GM12878 (cell line): Measurements from ENCODE around the gene KLF12. TPM values are rescaled to one million over a fixed set of nuclear protein-coding genes. Genes with fewer than 3 reads are reported as not detected.

Experiments
- BCL11A ChIP-seq: IDR thresholded peaks from 2 replicates; pipeline ENCODE4 v1.6.1; 2011; ENCODE audit warnings: low read depth, low read length
- BHLHE40 ChIP-seq, 2 experiments: fragments of 450-650 bp in 1 of 2; IDR thresholded peaks; 2 replicates each; pipeline ENCODE4 v1.6.1; 2011 to 2017; ENCODE audit warnings: low read depth in 2 of 2, borderline replicate concordance in 1 of 2, improper control_type of control experiment in 1 of 2, low read length in 1 of 2, mild to moderate bottlenecking in 1 of 2
- BRCA1 ChIP-seq: IDR thresholded peaks from 2 replicates; pipeline ENCODE4 v1.6.1; 2011; ENCODE audit warnings: low read depth, low read length, improper control_type of control experiment
- CREM ChIP-seq: IDR thresholded peaks from 2 replicates; pipeline ENCODE4 v1.6.1; 2014; ENCODE audit warnings: antibody characterized with exemption, low read depth
- E2F4 ChIP-seq: IDR thresholded peaks from 2 replicates; pipeline ENCODE4 v1.6.1; 2012; ENCODE audit warnings: low read depth, low read length, improper control_type of control experiment
- ELK1 ChIP-seq: IDR thresholded peaks from 2 replicates; pipeline ENCODE4 v1.6.1; 2012; ENCODE audit warnings: low read depth, low read length, improper control_type of control experiment
- FOXK2 ChIP-seq: fragments of 450-650 bp; IDR thresholded peaks from 2 replicates; pipeline ENCODE4 v1.6.1; 2017; ENCODE audit warnings: mild to moderate bottlenecking, moderate library complexity
- HDAC2 ChIP-seq: fragments of 200-600 bp; sonication (generic); IDR thresholded peaks from 2 replicates; pipeline ENCODE4 v1.6.1; 2017
- IRF4 ChIP-seq: IDR thresholded peaks from 2 replicates; pipeline ENCODE4 v1.6.1; 2011; ENCODE audit warnings: low read depth, low read length
- LARP7 ChIP-seq: fragments of 450-650 bp; IDR thresholded peaks from 2 replicates; pipeline ENCODE4 v1.6.1; 2017; ENCODE audit warnings: mild to moderate bottlenecking
- MAX ChIP-seq: IDR thresholded peaks from 2 replicates; pipeline ENCODE4 v1.6.1; 2012; ENCODE audit warnings: low read depth, low read length, improper control_type of control experiment
- MEF2B ChIP-seq: fragments of 450-650 bp; IDR thresholded peaks from 2 replicates; pipeline ENCODE4 v1.6.1; 2018; ENCODE audit warnings: mild to moderate bottlenecking, moderate library complexity; ENCODE audit not compliant: partially characterized antibody, poor library complexity, severe bottlenecking
- NFYA ChIP-seq: IDR thresholded peaks from 2 replicates; pipeline ENCODE4 v1.6.1; 2011; ENCODE audit warnings: low read depth, mild to moderate bottlenecking, low read length, improper control_type of control experiment, borderline replicate concordance
- NR2F1 ChIP-seq: fragments of 450-650 bp; conservative IDR thresholded peaks from 2 replicates; pipeline ENCODE4 v1.6.1; 2017; ENCODE audit warnings: mild to moderate bottlenecking
- POLR2A ChIP-seq: IDR thresholded peaks from 2 replicates; pipeline ENCODE4 v1.6.1; 2011; ENCODE audit warnings: low read depth, mild to moderate bottlenecking, low read length
- POLR2AphosphoS2 ChIP-seq: IDR thresholded peaks from 2 replicates; pipeline ENCODE4 v1.6.1; 2011; ENCODE audit warnings: low read depth, mild to moderate bottlenecking, low read length, improper control_type of control experiment, moderate library complexity
- POLR2AphosphoS5 ChIP-seq: IDR thresholded peaks from 2 replicates; pipeline ENCODE4 v1.6.1; 2011; ENCODE audit warnings: mild to moderate bottlenecking, low read length, inconsistent platforms
- PRDM15 ChIP-seq: fragments of 450-650 bp; formaldehyde crosslinking; IDR thresholded peaks from 2 replicates; pipeline ENCODE4 v1.4.0; 2020; ENCODE audit warnings: mild to moderate bottlenecking, moderate library complexity
- RAD21 ChIP-seq: IDR thresholded peaks from 2 replicates; pipeline ENCODE4 v1.6.1; 2011; ENCODE audit warnings: mild to moderate bottlenecking, low read depth, low read length, moderate library complexity; ENCODE audit not compliant: insufficient read depth
- RCOR1 ChIP-seq: conservative IDR thresholded peaks from 2 replicates; pipeline ENCODE4 v1.6.1; 2012; ENCODE audit warnings: low read depth, low read length, improper control_type of control experiment
- RUNX3 ChIP-seq: IDR thresholded peaks from 2 replicates; pipeline ENCODE4 v1.6.1; 2012; ENCODE audit warnings: low read length, inconsistent platforms
- SMC3 ChIP-seq: IDR thresholded peaks from 2 replicates; pipeline ENCODE4 v1.6.1; 2011; ENCODE audit warnings: low read length, improper control_type of control experiment, borderline replicate concordance
- SRF ChIP-seq, 2 experiments: IDR thresholded peaks; 2 replicates each; pipeline ENCODE4 v1.6.1; 2011; ENCODE audit warnings: low read depth in 2 of 2, low read length in 2 of 2, mild to moderate bottlenecking in 1 of 2, moderate library complexity in 1 of 2
- STAT3 ChIP-seq: IDR thresholded peaks from 2 replicates; pipeline ENCODE4 v1.6.1; 2011; ENCODE audit warnings: low read depth, low read length, improper control_type of control experiment
- SUZ12 ChIP-seq: fragments of 200-600 bp; sonication (generic); IDR thresholded peaks from one replicate; pipeline ENCODE4 v1.6.1; 2018; ENCODE audit warnings: antibody characterized with exemption, mild to moderate bottlenecking; ENCODE audit not compliant: unreplicated experiment
- TAF1 ChIP-seq: IDR thresholded peaks from 2 replicates; pipeline ENCODE4 v1.6.1; 2011; ENCODE audit warnings: mild to moderate bottlenecking, low read depth, low read length, borderline replicate concordance
- YBX1 ChIP-seq: fragments of 450-650 bp; IDR thresholded peaks from 2 replicates; pipeline ENCODE4 v1.6.1; 2016; ENCODE audit warnings: antibody characterized with exemption
- ZNF217 ChIP-seq: fragments of 450-650 bp; IDR thresholded peaks from 2 replicates; pipeline ENCODE4 v1.6.1; 2017; ENCODE audit warnings: antibody characterized with exemption, mild to moderate bottlenecking
- ZNF622 ChIP-seq: fragments of 450-650 bp; IDR thresholded peaks from 2 replicates; pipeline ENCODE4 v1.6.1; 2017; ENCODE audit warnings: mild to moderate bottlenecking, inconsistent platforms
- polyA plus RNA-seq, 11 experiments: library from polyadenylated mRNA; depleted of rRNA in 4 of 11; unstranded in 6 of 11; stranded (reverse) in 5 of 11; fragments of >200 nt; fragmentation: Nextera tagmentation in 4 of 11; fragmentation: Illumina TruSeq in 1 of 11; extraction: Ambion mirVana in 4 of 11; extraction: Trizol in 1 of 11; gene quantifications; 1 replicate in 1 of 11; 2 replicates in 10 of 11; pipeline versions ENCODE4 v1.2.1 to v1.2.3, GENCODE V29; 2011 to 2016; ENCODE audit warnings: inconsistent platforms in 2 of 11, missing spikeins in 2 of 11, low read depth in 1 of 11
- total RNA-seq, 4 experiments: library from RNA; depleted of rRNA in 3 of 4; stranded (reverse); fragments of >200 nt in 3 of 4; fragmentation: Illumina TruSeq in 1 of 4; extraction: Trizol in 1 of 4; gene quantifications; 2 replicates each; pipeline versions ENCODE4 v1.2.1 to v1.2.3, GENCODE V29; 2013 to 2021

KLF12 gene
- total and polyA plus RNA-seq, 10 of the 15 experiments (the other 5 are each of a cell fraction or from before 2014, with no cell fraction given) = 0.11 to 11.4 (median 0.98) TPM

- TF ChIP-seq IRF4 (no peak), TAF1 (peak; percentile 64), NFYA (no peak), MAX (peak; percentile 62; the same call in 1 of the 2 replicates), RAD21 (0 out of 2 replicates have a peak, but pooled peaks have one; percentile 1), SUZ12 (no peak), MEF2B (peak; percentile 23), POLR2A (no peak; the same call in none of the 2 replicates), E2F4 (no peak), BRCA1 (no peak), ZNF217 (no peak), POLR2AphosphoS2 (0 out of 2 replicates have a peak, but pooled peaks have one; percentile 27), ZNF622 (no peak), PRDM15 (CRISPR knock-in tag) (no peak), YBX1 (no peak), BCL11A (no peak), BHLHE40 (IDR thresholded peaks at IDR 0.05; ENCODE audit: borderline replicate concordance in 1 of 2, low read depth in 2 of 2, low read length in 1 of 2) (peak; percentile 78 to 79; a peak in 3 of 4 replicates), CREM (peak; percentile 74), RCOR1 (peak; percentile 79; the same call in 1 of the 2 replicates), RUNX3 (no peak), SMC3 (no peak), STAT3 (no peak), POLR2AphosphoS5 (peak; percentile 79), SRF (IDR thresholded peaks at IDR 0.05; ENCODE audit: low read depth in 2 of 2, low read length in 2 of 2) (no peak), ELK1 (0 out of 2 replicates have a peak, but pooled peaks have one; percentile 37), NR2F1 (no peak), HDAC2 (no peak), LARP7 (no peak), FOXK2 (no peak)
Measured at GRCh38 chr13:74133657-74134201, 475 bp downstream of the KLF12 start (continued).
